Activated CD8-positive, alpha-beta T cell treated with anti-CD3 and anti-CD28 coated beads for 36 hours (primary cell): Measurements from ENCODE around the gene ARSI. TPM values are rescaled to one million over a fixed set of nuclear protein-coding genes. Genes with fewer than 3 reads are reported as not detected.

ENCODE experiments used
- ATAC-seq: fragments of 200-7000 bp; cut with Tn5 transposase; one replicate; pipeline ENCODE4 v1.10.0; 2021; ENCODE audit warnings: mild to moderate bottlenecking, moderate library complexity
- CTCF ChIA-PET: fragments of 350-600 bp; sonication (Branson Sonifier 250); formaldehyde crosslinking; loops from one replicate; lab custom pipeline; 2021; ENCODE audit warnings: antibody characterized with exemption; lab: Charles Lee
- POLR2A ChIA-PET: fragments of 350-600 bp; sonication (Branson Sonifier 250); formaldehyde crosslinking; loops from one replicate; lab custom pipeline; 2021; ENCODE audit warnings: antibody characterized with exemption; lab: Charles Lee
- DNase-seq: peaks from one replicate; pipeline ENCODE4 v3.0.0-alpha.2; 2020
- H3K27ac Mint-ChIP-seq: one replicate; pipeline ENCODE4 v1.8.0; 2021; ENCODE audit warnings: mild to moderate bottlenecking, mixed read lengths
- H3K27me3 Mint-ChIP-seq: one replicate; pipeline ENCODE4 v1.8.0; 2021; ENCODE audit warnings: mixed read lengths
- H3K36me3 Mint-ChIP-seq: one replicate; pipeline ENCODE4 v1.8.0; 2021; ENCODE audit warnings: low read depth, mixed read lengths
- H3K4me1 Mint-ChIP-seq: one replicate; pipeline ENCODE4 v1.8.0; 2021; ENCODE audit warnings: low read depth, mixed read lengths
- H3K4me3 Mint-ChIP-seq: one replicate; pipeline ENCODE4 v1.8.0; 2021; ENCODE audit warnings: mild to moderate bottlenecking, moderate library complexity, mixed read lengths
- H3K9me3 Mint-ChIP-seq: one replicate; pipeline ENCODE4 v1.8.0; 2021; ENCODE audit warnings: mixed read lengths
- CTCF ChIP-seq: fragments of 200-600 bp; IDR thresholded peaks from one replicate; pipeline ENCODE4 v1.8.0; 2022; ENCODE audit warnings: antibody characterized with exemption, mild to moderate bottlenecking
- intact Hi-C: fragments of 100-400 bp; cut with micrococcal nuclease; formaldehyde crosslinking; loops from one replicate; pipeline ENCODE4 v1.10.0; 2022
- total RNA-seq, 2 experiments: library from RNA; stranded (reverse); gene quantifications; one replicate each; pipeline ENCODE4 v1.2.3, GENCODE V29; 2021

ARSI gene
- total RNA-seq, 2 experiments from 2014 or later: not detected

DNA sequence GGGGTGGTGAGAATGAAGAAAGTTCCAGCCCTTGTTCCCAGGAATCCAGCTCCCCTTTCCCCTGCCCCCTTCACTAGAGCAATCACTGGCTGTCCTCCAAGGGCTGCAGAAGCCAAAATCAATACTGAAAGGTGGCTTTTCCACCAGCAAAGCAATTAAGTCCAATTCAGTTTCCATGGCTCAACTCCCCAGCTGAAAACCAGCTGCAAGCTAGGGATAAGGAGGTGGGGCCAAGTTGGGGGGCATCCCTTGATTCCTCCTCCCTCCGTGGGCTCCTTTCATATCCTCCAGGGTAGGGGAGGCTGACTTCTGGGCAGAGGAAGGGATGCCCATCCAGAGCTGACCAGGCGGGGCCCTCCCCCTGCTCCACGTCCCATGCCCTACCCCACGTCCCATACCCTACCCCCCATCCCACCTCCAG, 35.8 kb downstream of the ARSI start:
- no peak overlapping the region for H3K4me3 Mint-ChIP-seq
- ChIA-PET CTCF (no interaction called here), POLR2A (interaction anchor here (0.6 kb wide), 1 partner anchor 37 kb away, joined by 3 read pairs; no protein-coding TSS in a partner anchor)
- H3K9me3 Mint-ChIP-seq: no peaks in the 10 kb centered on the region
- H3K27ac Mint-ChIP-seq: no peak overlapping the region
- DNase-seq (no peak), ATAC-seq (no peak)
- intact Hi-C loops: no loop called here
- no peaks in the 10 kb centered on the region for H3K4me1 Mint-ChIP-seq
- H3K36me3 Mint-ChIP-seq: no peaks in the 10 kb centered on the region
- TF ChIP-seq CTCF: no peak
- peaks cover 2% of the 10 kb centered on the region for H3K27me3 Mint-ChIP-seq

DNA sequence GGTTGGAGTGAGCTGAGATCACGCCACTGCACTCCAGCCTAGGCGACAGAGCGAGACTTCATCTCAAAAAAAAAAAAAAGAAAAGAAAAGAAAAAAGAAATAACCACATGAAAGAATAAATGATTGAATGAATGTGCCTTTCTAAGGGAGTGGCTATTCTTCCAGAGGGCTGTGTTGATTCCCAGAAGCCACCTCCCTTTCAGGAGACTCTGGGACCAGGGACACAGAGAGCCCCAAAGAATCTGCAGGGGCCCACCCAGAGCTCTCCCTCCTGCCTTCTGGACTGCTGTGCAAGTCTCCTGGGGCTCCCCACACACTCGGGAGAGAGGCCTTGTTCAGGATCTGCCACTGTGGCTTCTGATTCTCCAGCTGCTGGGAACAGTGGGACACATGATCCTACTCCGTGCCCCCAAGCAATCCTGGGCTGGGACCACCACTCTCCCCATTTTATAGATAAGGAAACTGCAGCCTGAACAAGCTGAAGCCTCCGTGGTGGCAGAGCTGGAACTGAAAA, 36.8 kb downstream of the ARSI start:
- ATAC-seq (no peak), DNase-seq (no peak)
- no peak overlapping the region for H3K4me3 Mint-ChIP-seq
- no peak overlapping the region for H3K27ac Mint-ChIP-seq
- no peak for TF ChIP-seq CTCF
- peaks cover 2% of the 10 kb centered on the region for H3K27me3 Mint-ChIP-seq
- CTCF ChIA-PET: no interaction called here
- no peaks in the 10 kb centered on the region for H3K9me3 Mint-ChIP-seq
- POLR2A ChIA-PET: no interaction called here
- no peaks in the 10 kb centered on the region for H3K4me1 Mint-ChIP-seq
- intact Hi-C loops: no loop called here
- H3K36me3 Mint-ChIP-seq: no peaks in the 10 kb centered on the region

- DNase-seq: no peak
- Mint-ChIP-seq H3K4me3 (no peak overlapping the region), H3K9me3 (no peaks in the 10 kb centered on the region), H3K4me1 (no peaks in the 10 kb centered on the region), H3K27me3 (peaks cover 2% of the 10 kb centered on the region), H3K36me3 (no peaks in the 10 kb centered on the region), H3K27ac (no peak overlapping the region)
- intact Hi-C loops: no loop called here
- ATAC-seq: no peak
- ChIA-PET POLR2A (no interaction called here), CTCF (no interaction called here)
- TF ChIP-seq CTCF: no peak
Measured at GRCh38 chr5:150264667-150265603, 37.8 kb downstream of the ARSI start.

DNA sequence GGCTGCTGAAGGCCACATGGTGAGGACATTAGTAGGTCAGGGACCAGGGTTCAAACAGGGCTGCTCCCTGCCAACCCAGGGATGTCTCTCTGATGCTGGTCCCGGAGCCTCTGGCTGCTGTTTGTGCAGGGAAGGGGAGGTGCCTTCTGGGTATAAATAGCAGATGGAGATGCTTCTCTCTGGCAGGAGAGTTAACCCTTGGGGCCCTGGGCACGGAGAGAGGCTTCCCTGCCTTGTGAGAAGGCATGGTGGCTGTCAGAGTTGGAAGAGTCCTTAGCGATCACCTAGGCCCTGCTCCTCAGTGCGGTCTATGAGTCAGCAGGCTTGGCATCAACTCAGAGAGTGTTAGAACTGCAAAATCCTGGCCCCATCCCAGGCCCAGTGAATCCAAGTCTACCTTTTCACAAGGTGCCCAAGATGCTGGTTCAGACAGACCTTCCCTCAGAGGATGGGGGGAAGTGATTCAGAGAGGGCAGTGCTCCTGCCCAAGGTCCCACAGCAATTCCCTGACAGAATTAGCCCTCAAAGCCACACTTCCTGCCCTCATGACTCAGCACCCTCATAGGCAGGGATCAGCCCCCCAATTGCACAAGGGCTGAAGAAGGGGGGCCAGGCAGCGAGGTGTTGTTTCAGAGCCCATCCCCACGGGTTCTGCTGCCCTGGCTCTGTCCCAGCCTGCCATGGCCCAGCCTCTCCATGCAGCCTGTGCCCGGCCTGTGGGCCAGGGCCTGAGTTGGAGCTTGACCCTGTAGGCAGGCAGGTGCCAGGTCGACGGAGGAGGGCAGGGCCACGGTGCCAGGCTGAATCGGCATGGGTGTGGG, 38.7 kb downstream of the ARSI start:
- TF ChIP-seq CTCF: no peak
- DNase-seq (no peak), ATAC-seq (no peak)
- H3K27me3 Mint-ChIP-seq: peaks cover 2% of the 10 kb centered on the region
- H3K9me3 Mint-ChIP-seq: no peaks in the 10 kb centered on the region
- intact Hi-C loops: no loop called here
- H3K27ac Mint-ChIP-seq: no peak overlapping the region
- POLR2A ChIA-PET: no interaction called here
- no peaks in the 10 kb centered on the region for H3K4me1 Mint-ChIP-seq
- no peak overlapping the region for H3K4me3 Mint-ChIP-seq
- CTCF ChIA-PET: no interaction called here
- no peaks in the 10 kb centered on the region for H3K36me3 Mint-ChIP-seq
